Hepatocyte (in vitro differentiated cells): Measurements from ENCODE around the gene HFE.

Experiments used
- EZH2phosphoT487 ChIP-seq: fragments of 200-600 bp; sonication (generic); IDR thresholded peaks from one replicate; pipeline ENCODE4 v1.6.1; 2018; ENCODE audit warnings: antibody characterized with exemption, mild to moderate bottlenecking, low read depth, moderate library complexity; ENCODE audit not compliant: unreplicated experiment, severe bottlenecking
- TF ChIP-seq, protein P1 (sequence below): fragments of 200-600 bp; sonication (generic); IDR thresholded peaks from 2 replicates; pipeline ENCODE4 v1.5.1; 2016; ENCODE audit warnings: antibody characterized with exemption, mild to moderate bottlenecking; ENCODE audit not compliant: poor library complexity

DNA sequence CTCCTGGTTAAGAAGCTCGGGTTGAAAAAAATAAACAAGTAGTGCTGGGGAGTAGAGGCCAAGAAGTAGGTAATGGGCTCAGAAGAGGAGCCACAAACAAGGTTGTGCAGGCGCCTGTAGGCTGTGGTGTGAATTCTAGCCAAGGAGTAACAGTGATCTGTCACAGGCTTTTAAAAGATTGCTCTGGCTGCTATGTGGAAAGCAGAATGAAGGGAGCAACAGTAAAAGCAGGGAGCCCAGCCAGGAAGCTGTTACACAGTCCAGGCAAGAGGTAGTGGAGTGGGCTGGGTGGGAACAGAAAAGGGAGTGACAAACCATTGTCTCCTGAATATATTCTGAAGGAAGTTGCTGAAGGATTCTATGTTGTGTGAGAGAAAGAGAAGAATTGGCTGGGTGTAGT is 2.0 kb downstream of the HFE start:
- TF ChIP-seq, protein P1, sequence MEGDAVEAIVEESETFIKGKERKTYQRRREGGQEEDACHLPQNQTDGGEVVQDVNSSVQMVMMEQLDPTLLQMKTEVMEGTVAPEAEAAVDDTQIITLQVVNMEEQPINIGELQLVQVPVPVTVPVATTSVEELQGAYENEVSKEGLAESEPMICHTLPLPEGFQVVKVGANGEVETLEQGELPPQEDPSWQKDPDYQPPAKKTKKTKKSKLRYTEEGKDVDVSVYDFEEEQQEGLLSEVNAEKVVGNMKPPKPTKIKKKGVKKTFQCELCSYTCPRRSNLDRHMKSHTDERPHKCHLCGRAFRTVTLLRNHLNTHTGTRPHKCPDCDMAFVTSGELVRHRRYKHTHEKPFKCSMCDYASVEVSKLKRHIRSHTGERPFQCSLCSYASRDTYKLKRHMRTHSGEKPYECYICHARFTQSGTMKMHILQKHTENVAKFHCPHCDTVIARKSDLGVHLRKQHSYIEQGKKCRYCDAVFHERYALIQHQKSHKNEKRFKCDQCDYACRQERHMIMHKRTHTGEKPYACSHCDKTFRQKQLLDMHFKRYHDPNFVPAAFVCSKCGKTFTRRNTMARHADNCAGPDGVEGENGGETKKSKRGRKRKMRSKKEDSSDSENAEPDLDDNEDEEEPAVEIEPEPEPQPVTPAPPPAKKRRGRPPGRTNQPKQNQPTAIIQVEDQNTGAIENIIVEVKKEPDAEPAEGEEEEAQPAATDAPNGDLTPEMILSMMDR = no peak
- no peak for TF ChIP-seq EZH2phosphoT487
